EL (cell line): ENCODE data around the gene EN1.

Source experiments
- DNase-seq: peaks from one replicate; pipeline ENCODE4 v3.0.0-alpha.2; 2016

Gene EN1

DNA sequence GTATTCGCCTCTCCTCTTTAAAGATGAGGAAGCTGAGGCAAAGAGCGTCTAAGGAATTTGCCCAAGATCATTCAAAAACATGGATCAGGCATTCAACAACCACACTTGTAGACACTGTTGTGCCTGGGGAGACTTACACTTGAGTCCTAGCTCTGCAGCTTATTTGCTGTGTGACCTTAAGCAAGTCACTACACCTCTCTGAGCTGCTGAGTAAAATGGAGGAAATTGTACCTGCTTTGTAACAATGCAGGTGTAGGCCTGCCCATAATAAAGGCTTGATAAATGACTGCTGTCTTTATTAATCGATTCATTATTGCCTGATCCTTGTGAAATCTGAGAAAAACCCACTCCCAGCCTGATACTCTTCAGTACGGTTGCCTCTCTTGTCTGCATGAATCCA is 30.8 kb downstream of the EN1 start:
- DNase-seq: no peak

DNA sequence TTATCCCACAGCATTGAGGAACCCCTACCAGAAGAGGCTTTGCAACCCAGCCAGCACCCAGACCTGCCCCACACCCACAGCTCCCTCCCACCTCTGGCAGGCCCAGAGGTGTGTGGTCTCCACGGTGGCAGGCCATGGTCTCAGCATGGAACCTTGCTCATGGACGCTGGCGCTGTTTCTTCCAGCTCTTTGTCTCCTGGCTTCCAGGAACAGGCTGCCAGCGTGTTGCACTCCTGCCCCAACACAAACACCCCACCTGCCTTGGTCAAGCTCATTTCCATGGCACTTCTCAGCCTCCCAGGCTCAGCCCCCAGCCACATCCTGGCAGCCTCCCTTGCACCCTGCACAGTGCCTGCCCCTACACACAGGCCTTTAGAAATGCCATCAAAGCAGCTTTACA is 31.7 kb downstream of the EN1 start:
- DNase-seq: no peak

- no peak for DNase-seq
These were observed 32.1 kb downstream of the EN1 start for GRCh38 chr2:118815314-118815713.

DNA sequence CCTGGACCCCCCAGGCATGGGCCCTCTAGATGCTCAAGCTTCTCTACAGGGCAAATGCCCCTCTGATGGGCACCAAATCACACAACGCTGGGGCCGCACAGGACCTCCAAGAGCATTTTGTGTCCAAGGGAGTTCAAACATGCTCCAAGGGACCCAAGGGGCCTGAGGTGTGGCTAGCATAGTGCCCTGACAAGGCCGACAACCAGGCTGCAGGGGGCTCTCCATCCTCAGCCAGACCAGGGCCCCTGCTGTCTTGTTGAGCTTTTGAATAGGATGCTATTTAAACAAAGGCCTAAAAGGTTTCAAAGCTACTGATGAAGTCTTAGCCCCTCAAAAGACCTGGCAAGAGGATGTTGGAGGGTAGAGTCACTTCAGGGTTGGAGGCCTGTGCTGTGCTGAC is 33.1 kb downstream of the EN1 start:
- DNase-seq: no peak

- DNase-seq: no peak
These were observed 33.7 kb downstream of the EN1 start for GRCh38 chr2:118813601-118814339.

GRCh38 chr2:118813111-118813510 is 34.3 kb downstream of the EN1 start:
- DNase-seq: no peak

- no peak for DNase-seq
These were observed 34.9 kb downstream of the EN1 start for GRCh38 chr2:118812552-118812951.

GRCh38 chr2:118811514-118812115 is 35.8 kb downstream of the EN1 start:
- DNase-seq: no peak

- DNase-seq: no peak
These were observed 36.7 kb downstream of the EN1 start for GRCh38 chr2:118810766-118811165.

- no peak for DNase-seq
These were observed 39.0 kb downstream of the EN1 start for GRCh38 chr2:118808429-118808809.

GRCh38 chr2:118807668-118808428 is 39.6 kb downstream of the EN1 start:
- DNase-seq: no peak

DNA sequence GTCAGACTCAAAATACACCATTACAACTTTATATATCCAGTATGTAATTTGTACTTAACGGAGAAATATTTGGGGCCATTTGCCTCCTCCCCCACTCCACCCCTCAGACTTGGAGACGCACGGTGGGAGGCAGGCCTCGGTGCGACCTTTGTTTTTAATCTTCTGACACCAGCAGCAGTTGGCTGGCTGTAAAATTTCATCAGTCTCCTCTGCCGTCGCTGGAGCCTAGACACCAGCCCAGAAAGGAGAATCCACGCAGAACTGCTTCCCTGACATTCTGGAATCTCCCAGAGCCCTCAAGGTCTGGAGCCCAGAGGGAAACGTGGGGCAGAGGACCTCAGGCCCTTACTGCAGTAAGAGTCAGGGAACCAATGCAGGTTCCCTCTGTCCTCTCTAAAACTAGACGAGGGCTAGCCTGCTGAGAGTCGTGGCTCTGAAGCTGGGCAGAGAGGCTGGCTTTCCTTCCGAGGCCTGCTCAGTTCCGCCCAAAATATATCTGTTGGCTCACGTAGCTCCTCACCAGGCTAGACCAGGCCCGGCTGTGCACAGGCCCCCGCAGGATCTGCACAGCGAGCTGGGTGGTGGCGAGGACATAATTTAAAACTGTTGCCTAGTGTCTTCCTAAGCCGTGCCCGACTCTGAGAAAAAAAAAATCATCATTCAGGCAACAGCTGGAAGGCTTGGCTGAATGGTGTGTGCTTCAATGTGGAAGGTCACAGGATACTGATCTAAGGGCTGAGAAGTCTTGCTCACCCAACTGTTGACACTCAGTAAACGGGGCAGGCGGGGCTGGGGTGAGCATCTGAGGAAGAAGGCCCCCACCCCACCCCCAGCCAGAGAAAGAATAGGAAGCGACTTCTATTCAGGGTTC is 40.4 kb downstream of the EN1 start:
- no peak for DNase-seq

GRCh38 chr2:118805064-118805690 is 42.3 kb downstream of the EN1 start:
- no peak for DNase-seq

- DNase-seq: no peak
These were observed 44.4 kb downstream of the EN1 start for GRCh38 chr2:118803012-118803411.

DNA sequence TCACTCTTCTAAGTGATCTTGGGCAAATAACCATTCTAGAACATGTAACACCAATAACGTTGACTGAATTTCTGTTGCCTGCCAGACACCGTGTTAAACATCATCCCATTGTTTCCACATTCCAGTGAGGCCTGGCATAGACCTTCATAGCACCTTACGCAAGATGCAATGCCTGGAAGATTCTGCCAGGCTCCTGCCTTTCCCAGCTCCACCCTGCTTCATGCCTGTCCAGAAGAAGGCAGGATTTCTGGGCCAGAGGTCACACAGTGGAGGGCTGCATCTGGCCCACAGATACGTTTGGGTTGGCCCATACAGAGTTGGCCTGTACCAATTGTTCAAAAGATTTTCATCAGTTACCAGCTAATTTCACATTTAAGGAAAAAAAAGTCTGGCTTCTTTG is 46.3 kb downstream of the EN1 start:
- no peak for DNase-seq

DNA sequence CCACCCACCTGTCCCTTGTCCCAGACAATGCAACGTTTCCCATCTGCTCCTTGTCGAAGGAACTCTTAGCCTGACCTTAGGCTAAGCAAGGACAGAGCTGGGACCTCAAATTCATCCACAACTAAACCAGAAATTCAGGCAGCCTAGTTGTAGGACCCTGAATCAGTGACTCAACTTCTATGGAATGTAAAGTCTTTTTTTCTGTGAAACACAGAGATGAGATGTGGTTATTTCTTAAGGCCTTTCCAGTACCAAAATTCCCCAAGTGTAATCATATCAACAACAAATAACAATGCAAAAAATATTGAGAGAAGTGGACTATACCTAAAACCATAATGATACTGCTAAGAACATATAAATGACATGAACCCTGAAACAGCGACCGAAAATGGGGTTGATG is 46.7 kb downstream of the EN1 start:
- DNase-seq: no peak

DNA sequence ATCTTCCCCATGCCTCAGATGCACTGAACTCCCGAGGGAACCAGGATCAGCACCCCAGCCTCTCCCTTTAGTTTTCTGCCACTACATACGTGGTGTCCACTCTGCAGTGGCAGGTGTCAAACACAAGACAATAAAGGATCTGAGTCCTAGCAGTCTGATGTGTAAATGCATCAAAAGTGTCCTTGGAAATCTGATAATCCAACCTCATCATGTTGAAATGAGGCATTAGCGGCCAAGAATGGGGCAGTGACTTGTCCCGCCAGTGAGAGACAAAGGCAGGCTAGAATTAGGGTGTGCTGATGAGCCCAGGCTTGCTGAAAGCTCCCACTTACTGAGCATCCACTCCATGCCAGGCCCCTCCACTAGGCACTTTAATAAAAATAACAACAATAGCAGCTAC is 52.9 kb downstream of the EN1 start:
- DNase-seq: no peak
